ENCODE measurements around the gene PYGM.

Gene PYGM

DNA sequence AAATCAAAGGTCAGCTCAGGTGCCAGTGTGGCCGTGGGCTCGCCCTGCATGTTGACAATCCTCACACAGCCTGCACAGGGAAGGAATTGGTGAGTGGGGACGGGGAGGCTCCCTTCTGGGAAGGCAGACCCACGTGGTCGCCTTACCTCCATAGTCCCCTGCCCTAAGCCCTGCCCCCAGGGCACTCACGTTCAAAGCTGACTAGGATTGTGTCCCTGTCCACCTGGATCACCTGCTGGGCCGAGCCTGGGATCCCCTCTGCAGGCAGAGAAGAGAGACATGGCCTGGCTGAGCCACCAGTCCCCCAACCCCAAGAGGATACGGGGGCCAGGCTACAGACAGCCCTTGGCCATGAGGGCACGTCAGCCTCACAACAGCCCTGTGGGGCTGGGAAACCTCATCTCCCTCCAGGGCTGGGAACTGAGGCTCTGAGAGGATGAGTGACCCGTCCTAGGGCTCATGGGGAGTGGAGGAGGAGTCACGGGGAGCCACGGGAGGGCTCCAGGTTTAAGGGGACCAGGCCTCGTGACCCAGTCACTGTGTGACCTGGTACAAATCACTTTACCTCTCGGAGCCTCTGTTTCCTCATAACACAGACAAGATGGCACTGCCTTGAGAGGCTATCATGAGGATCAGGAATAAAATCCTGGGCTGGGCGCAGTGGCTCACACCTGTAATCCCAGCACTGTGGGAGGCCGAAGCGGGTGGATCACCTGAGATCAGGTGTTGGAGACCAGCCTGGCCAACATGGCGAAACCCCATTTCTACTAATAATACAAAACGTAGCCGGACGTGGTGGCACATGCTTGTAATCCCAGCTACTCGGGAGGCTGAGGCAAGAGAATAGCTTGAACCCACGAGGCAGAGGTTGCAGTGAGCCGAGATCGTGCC is 30.7 kb upstream of the PYGM start:
- DNase-seq = no peak

DNA sequence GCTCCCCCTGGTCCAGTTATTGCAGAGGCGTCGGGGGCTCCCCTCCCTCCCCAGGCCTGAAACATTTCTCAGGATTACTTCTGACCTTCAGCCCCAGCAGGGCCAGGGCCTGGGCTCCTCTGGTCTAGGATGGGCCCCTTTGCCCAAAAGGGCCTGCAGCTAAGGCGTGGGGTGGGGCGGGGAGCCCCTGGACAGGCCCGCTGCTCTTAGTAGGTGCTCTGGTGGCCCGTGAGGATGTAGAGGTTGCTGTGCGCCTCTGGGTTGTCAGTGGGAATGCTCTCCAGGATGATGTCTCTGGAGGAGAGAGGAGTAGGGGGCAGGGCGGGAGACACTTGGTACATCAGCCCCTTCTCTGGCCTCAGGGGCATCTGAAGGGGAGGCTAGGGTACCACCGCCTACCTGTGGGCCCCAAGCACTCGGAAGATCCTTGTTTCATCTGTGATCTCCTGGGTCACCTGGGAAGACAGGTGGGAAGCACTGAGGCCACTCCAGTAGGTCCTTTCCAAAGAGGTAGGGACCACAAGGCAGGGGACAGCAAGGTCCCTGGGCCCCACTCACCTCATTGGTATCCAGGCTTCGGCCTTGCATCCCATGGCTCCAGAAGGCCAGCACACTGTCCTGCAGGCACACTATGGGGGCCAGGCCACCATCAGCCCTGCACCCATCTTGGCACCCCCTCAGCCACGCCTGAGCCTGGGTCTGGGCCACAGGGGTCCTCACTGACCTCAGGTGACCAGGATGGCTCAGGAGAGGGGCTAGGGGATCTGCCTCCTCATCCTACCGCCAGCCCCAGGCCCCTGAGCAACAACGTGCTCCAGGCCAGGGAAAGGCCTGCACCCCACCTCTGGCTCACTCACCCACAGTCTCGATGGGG is 29.8 kb upstream of the PYGM start:
- DNase-seq = no peak

DNA sequence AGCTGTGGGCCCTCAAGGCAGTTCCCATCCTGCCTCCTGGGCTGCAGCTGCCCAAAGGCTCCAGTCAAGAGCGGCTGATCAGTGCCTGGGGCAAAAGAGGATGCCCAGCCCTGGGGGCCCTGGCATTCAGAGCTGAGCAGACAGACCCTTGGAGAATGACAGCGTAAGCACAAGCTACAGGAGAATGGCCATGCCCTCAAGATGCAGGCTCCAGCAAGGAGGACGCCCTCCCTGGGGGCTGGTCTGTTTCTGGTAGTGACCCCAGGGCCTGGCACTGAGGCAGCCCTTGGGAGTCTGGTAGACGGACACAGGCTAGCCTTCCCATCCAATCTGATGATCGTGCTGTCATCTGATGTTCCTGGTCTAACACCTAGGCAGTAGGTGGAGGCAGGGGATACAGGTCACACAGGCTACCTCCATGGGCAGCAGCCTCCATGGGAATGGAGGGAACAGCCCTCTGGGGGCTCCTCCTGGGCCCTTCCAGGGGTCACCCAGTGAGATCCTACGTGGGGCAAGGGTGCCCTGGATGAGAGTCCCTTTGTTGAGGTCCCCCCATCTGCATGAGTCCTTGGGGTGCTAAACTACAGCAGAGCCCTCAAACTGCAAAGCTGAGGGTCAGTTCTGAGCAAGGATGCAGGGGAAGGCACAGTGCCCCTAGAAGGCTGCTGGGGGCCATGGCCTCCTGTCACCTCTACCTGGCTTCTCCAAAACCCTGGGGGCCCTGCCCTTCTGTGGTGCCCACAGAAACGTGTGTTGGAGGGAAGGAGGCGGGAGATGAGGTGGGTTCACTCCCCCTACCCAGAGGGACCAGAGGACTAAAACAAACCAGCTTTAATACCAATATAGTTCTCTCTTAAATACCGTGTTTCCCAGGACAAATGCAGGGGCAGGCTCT is 28.8 kb upstream of the PYGM start:
- no peak for DNase-seq

GRCh38 chr11:64787526-64788320 is 27.9 kb upstream of the PYGM start:
- no peak for DNase-seq

- DNase-seq = no peak
Observed at GRCh38 chr11:64786308-64786707, 26.5 kb upstream of the PYGM start.

- no peak for DNase-seq
Observed at GRCh38 chr11:64784813-64785581, 25.2 kb upstream of the PYGM start.

GRCh38 chr11:64778473-64779298 is 18.9 kb upstream of the PYGM start, which contains the start of gene SF1:
Gene SF1, minus strand, starts transcription at chr11:64778542. Its CDS starts 150 bp downstream, at chr11:64778392.
- peak; percentile 100 for DNase-seq

DNA sequence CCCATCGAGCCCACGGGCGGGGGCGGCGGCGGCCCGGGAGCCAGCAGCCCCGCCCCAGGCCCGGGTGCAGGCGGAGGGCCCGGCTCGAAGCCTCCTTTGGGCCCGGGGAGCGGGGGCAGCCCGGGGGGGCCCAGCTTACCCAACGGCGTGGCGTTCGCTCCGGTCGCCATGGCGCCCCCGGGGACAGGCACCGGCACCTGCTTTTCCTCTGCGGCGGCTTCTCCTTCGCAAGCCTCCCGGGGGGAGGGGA is 18.4 kb upstream of the PYGM start:
- DNase-seq = no peak

- peak; percentile 86 for DNase-seq
Observed at GRCh38 chr11:64777449-64778222, 17.9 kb upstream of the PYGM start.

DNA sequence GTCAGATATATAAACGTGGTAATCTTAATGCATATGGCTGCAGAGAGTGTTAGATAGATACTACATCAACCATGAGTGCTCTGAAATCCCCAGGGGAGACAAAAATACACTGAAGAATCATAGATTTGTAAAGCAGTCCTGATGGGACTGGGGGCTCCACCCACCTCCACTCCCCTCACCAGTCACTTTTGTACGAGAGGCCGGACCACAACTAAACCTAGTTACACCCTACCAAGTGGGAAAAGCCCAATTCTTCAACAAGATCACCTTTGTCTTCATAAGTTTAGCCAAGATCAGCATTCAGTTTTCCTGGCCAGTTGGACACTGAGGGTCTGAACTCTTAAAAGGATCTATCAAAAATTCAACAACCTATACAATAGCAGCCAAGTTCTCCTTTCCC is 17.1 kb upstream of the PYGM start:
- no peak for DNase-seq

- no peak for DNase-seq
Observed at GRCh38 chr11:64776425-64776824, 16.7 kb upstream of the PYGM start.

DNA sequence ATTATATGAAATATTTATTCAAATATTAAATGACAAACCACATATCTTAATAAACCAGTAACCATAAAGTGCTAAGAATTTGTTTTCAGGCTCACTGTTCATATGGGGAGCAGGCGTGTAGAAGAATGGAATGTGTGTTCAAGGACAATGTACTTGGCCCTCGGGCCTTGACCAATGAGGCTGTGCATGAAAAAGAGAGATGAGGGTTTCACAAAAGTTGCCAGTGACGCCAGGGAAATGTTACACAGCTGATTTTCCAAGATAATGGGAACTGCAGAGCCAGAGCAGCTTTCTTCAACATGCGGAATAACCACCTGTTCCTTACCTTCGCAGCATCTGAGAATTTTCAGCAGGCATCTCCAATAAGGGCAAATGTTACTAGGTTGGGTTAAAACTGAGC is 14.4 kb upstream of the PYGM start:
- no peak for DNase-seq

DNA sequence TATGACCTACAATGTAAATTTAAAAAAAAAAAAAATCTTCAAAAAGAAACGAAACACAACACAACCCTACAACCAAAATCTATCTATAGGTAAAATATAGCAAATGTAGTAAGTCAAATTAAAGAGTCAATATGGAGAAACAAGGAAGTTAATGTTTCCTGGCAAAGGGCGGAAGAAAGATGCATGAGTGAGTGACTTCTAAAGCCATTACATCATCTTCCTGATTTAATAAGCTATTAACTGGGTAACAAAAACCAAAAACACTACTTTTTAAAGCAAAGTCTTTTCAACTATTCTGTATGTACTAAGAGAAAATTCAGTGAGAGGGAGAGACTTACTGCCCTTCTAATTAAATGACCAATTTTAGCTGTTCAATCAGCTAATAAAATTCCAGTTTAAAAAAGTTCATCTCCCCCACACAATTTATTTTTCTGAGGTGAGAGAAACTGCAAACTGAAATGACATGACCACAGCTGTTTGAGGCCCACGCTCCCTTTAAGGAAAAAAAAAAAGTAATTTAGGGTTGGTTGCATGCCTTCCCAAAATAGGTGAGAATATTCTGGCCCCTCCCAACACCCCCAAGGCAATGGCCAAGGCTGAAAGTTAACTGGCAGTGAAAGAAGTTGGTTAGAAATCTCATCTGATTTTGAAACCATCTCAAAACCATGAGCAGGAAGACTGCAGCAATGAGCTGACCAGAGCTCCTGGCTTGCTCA is 12.7 kb upstream of the PYGM start:
- no peak for DNase-seq

- DNase-seq = no peak
Observed at GRCh38 chr11:64771861-64772260, 12.1 kb upstream of the PYGM start.

- no peak for DNase-seq
Observed at GRCh38 chr11:64770120-64770519, 10.3 kb upstream of the PYGM start.

GRCh38 chr11:64769283-64769682 is 9.5 kb upstream of the PYGM start:
- no peak for DNase-seq

- DNase-seq = no peak
Observed at GRCh38 chr11:64768300-64768694, 8.5 kb upstream of the PYGM start.

GRCh38 chr11:64767344-64768299 is 7.8 kb upstream of the PYGM start:
- no peak for DNase-seq
